HG03066 (cell line): ENCODE data around the gene SUGCT.

Experiments used
- ATAC-seq: cut with Tn5 transposase; IDR thresholded peaks from one replicate; pipeline ENCODE4 v1.9.1; 2021; ENCODE audit warnings: low read depth; ENCODE audit not compliant: unreplicated experiment

Gene SUGCT

DNA sequence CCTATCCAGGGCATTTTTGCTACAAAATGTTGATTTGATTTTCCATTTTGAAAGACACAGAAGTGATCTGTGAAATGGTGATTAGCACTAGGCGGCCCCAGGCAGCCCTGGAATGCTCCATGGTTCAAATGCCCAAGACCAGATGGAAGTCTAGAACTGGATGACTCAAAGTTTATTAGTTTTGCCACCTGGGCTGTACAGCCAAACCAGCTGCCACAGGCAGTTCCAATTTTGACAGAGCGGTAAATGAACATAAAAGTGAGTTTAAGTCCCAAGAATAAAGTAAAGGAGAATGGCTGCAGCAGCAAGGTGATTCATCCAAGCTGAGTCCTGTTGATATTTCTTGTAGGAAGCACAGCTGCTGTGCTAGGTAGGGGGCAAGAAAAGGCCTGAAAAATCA lies 180.5 kb downstream of the SUGCT start:
- no peak for ATAC-seq

- no peak for ATAC-seq
Measured at GRCh38 chr7:40316176-40316575, 181.4 kb downstream of the SUGCT start.

GRCh38 chr7:40324914-40325313 lies 190.1 kb downstream of the SUGCT start:
- ATAC-seq = no peak

DNA sequence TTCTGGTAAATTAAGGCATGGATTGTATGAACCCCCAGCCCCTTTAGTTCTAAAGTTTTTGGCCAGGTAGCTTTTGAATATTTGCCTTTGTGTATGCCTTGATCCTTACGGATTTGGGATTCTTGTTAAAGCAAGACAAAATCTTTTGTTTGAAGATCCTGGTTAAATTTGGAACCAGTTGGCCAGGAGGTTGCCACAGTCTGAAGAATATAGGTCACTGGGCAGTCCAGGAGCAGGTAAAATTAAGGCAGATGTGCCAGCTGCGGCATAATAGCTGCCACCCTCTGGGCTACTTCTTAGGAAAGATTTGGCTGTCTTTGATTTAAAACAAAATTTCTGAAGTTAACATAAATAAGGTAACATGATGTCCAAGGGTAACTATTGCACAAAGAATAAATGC lies 192.3 kb downstream of the SUGCT start:
- no peak for ATAC-seq

GRCh38 chr7:40327873-40328272 lies 193.1 kb downstream of the SUGCT start:
- no peak for ATAC-seq

GRCh38 chr7:40329601-40330153 lies 194.9 kb downstream of the SUGCT start:
- no peak for ATAC-seq

- ATAC-seq = no peak
Measured at GRCh38 chr7:40330408-40330807, 195.6 kb downstream of the SUGCT start.

GRCh38 chr7:40331915-40332314 lies 197.1 kb downstream of the SUGCT start:
- no peak for ATAC-seq

DNA sequence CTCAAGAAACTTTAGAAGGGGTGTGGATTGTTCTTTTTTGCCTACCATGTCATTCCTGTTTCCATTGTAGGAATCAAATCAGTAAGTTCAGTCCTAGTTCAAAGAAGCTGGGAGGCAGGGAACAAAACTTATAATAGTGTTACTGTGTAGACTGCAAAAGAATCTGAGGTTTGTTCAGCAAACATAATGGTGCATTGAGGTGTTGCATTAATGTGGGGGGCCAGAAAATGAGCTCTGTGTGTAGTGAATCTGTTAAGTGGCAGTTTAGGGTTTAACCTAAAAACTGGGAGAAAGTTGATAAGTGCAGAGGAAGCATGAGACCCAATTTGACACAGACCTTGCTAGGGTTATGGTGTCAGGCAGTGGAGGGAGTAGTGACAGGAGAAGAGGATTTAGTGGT lies 197.7 kb downstream of the SUGCT start:
- no peak for ATAC-seq

GRCh38 chr7:40341836-40342235 lies 207.0 kb downstream of the SUGCT start:
- ATAC-seq = no peak

GRCh38 chr7:40346554-40346953 lies 211.7 kb downstream of the SUGCT start:
- ATAC-seq = no peak

DNA sequence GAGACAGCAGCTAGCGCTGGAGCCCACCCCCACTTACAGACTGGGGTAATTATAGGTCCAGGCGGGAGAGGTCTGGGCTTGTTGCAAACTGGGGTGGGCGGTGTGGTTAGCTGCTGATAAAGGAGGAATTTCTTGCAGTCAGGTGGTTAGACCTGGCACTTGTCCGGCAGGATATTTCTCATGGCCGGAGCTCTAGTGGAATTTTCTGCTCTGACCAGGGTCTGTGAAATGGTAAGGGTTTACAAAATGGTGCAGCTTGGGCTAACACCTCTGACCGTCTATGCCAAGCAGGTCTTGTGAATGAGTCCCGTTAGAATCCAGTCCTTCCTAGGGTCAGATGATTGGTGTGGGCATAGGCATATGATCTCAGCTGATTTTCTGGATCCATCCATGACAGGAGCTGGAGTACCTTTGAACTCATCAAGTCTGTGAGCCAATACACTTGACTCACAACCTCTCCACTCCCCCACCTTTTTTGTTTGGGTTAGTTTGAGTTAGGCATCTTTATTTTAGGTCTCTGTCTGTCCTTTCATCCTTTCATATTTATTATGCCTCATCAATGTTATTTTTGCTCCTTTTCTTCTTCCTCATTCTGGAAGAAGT lies 213.4 kb downstream of the SUGCT start:
- no peak for ATAC-seq

GRCh38 chr7:40350100-40350499 lies 215.3 kb downstream of the SUGCT start:
- ATAC-seq = no peak

GRCh38 chr7:40354711-40355110 lies 219.9 kb downstream of the SUGCT start:
- ATAC-seq = no peak

- no peak for ATAC-seq
Measured at GRCh38 chr7:40356312-40356711, 221.5 kb downstream of the SUGCT start.

DNA sequence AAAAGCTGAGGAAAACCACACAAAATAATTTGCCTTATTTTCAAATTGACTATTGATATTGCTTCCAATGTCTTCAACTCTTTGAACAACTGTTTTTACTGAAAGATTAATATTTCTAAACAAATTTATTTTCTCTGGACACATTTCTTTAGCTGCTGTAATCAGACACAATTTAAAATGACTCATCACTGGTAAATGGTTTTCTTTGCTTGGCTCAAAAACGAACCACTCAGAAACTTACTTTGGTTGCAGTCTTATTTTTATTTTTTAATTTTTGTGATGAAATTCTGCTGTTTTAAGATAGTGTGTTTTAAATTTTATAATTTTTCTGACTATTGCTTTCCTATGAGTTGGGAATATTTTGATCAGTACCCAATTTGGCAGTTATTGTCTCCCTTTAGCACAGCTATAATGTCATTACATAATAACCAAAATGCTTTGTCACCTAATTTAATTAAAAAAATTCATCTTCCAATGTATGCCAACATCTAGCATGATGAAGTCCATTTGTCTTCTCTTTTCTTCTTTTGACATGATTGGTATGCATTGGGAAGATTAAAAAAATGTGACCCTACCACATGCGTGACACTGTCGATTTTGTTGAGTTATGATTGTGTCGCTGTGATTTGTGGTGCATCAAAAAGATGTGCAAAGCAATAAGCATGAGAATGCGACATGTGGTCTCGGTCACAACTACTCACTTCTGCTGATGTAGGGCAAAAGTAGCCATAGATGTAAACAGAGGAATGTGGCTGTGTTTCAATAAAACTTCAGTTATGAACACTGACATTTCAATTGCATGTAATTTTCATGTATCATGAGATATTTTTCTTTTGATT lies 222.3 kb downstream of the SUGCT start:
- ATAC-seq = no peak

- no peak for ATAC-seq
Measured at GRCh38 chr7:40369641-40370277, 235.0 kb downstream of the SUGCT start.

GRCh38 chr7:40371806-40372440 lies 237.1 kb downstream of the SUGCT start:
- no peak for ATAC-seq

GRCh38 chr7:40374575-40374974 lies 239.8 kb downstream of the SUGCT start:
- no peak for ATAC-seq

GRCh38 chr7:40380111-40380510 lies 245.3 kb downstream of the SUGCT start:
- ATAC-seq = no peak

- no peak for ATAC-seq
Measured at GRCh38 chr7:40382145-40382544, 247.3 kb downstream of the SUGCT start.
